Panc1 (cell line): ENCODE measurements around the gene LDLRAP1. TPM values are rescaled to one million over a fixed set of nuclear protein-coding genes. Genes with fewer than 3 reads are reported as not detected.

ENCODE experiments used
- ATAC-seq: fragments of 200-7000 bp; cut with Tn5 transposase; 2 replicates; pipeline ENCODE4 v1.9.1; 2020; ENCODE audit warnings: mild to moderate bottlenecking, moderate library complexity
- BruUV-seq: library from RNA; stranded (reverse); fragments of 400-500 nt; replicated peaks from 2 replicates; lab custom pipeline; 2021; lab: Mats Ljungman, UMichigan
- CTCF ChIA-PET: fragments of 300-600 bp; sonication (Branson Sonifier 250); formaldehyde crosslinking; loops from one replicate; lab custom pipeline; 2022; ENCODE audit warnings: antibody characterized with exemption; lab: Charles Lee
- POLR2A ChIA-PET: fragments of 300-600 bp; sonication (Branson Sonifier 250); formaldehyde crosslinking; loops from one replicate; lab custom pipeline; 2022; ENCODE audit warnings: antibody characterized with exemption; lab: Charles Lee
- DNase-seq: peaks from one replicate; pipeline ENCODE4 v3.0.0-alpha.2; 2010; ENCODE audit warnings: low read depth, low spot score
- H3K27ac ChIP-seq: 2 replicates; pipeline ENCODE4 v1.5.1; 2011; ENCODE audit warnings: mild to moderate bottlenecking, low read length, inconsistent platforms
- H3K27me3 ChIP-seq: fragments of 200-500 bp; sonication (Bioruptor generic); 2 replicates; pipeline ENCODE4 v1.6.0; 2014; ENCODE audit warnings: low read length, inconsistent platforms; ENCODE audit not compliant: control insufficient read depth, insufficient read depth
- H3K36me3 ChIP-seq: fragments of 200-500 bp; sonication (Bioruptor generic); 2 replicates; pipeline ENCODE4 v1.5.1; 2014; ENCODE audit warnings: inconsistent platforms, mild to moderate bottlenecking, low read length, moderate library complexity; ENCODE audit not compliant: control insufficient read depth, insufficient read depth
- H3K4me1 ChIP-seq: 2 replicates; pipeline ENCODE4 v1.5.1; 2011; ENCODE audit warnings: inconsistent platforms, mild to moderate bottlenecking, low read length, moderate library complexity; ENCODE audit not compliant: control insufficient read depth, insufficient read depth
- H3K4me3 ChIP-seq, 2 experiments: 2 replicates each; pipeline ENCODE4 v1.5.1; 2011 to 2012; ENCODE audit warnings: low read depth in 2 of 2, low read length in 2 of 2, mild to moderate bottlenecking in 2 of 2, inconsistent platforms in 1 of 2, moderate library complexity in 1 of 2
- H3K9me3 ChIP-seq: fragments of 200-500 bp; sonication (Bioruptor generic); 2 replicates; pipeline ENCODE4 v1.5.1; 2014; ENCODE audit warnings: low read depth, mild to moderate bottlenecking, inconsistent platforms, low read length, moderate library complexity; ENCODE audit not compliant: control insufficient read depth, insufficient read depth
- CTCF ChIP-seq: fragments of 450-650 bp; IDR thresholded peaks from 2 replicates; pipeline ENCODE4 v1.5.1; 2017; ENCODE audit warnings: mild to moderate bottlenecking
- POLR2AphosphoS5 ChIP-seq: IDR thresholded peaks from 2 replicates; pipeline ENCODE4 v1.6.1; 2012; ENCODE audit warnings: mild to moderate bottlenecking, low read depth, low read length, moderate library complexity
- REST ChIP-seq, 2 experiments: IDR thresholded peaks; 2 replicates each; pipeline ENCODE4 v1.6.1; 2011 to 2012; ENCODE audit warnings: low read depth in 2 of 2, control low read depth in 1 of 2, low read length in 1 of 2, mild to moderate bottlenecking in 1 of 2, moderate library complexity in 1 of 2; ENCODE audit not compliant: insufficient read depth in 1 of 2
- SIN3A ChIP-seq: IDR thresholded peaks from 2 replicates; pipeline ENCODE4 v1.6.1; 2012; ENCODE audit warnings: low read depth, mild to moderate bottlenecking, low read length, moderate library complexity, borderline replicate concordance; ENCODE audit not compliant: insufficient read depth
- TCF7L2 ChIP-seq: IDR thresholded peaks from 2 replicates; pipeline ENCODE4 v1.6.1; 2011; ENCODE audit warnings: mild to moderate bottlenecking, low read depth, low read length, inconsistent platforms
- in situ Hi-C: cut with HindIII; loops from 2 replicates; pipeline ENCODE4 v1.10.0; 2016; ENCODE audit warnings: low sequenced_read_pairs, low pct_unique_long_range_greater_than_20kb
- intact Hi-C: fragments of 100-400 bp; cut with micrococcal nuclease; formaldehyde crosslinking; loops from one replicate; pipeline ENCODE4 v1.10.0; 2022; ENCODE audit not compliant: unreplicated experiment
- total RNA-seq: library from RNA; stranded (reverse); gene quantifications from one replicate; pipeline ENCODE4 v1.2.1, GENCODE V29; 2021; ENCODE audit not compliant: unreplicated experiment

LDLRAP1 gene
- total RNA-seq, 1 experiment from 2014 or later, result 23.1 TPM

- ATAC-seq, result 0 out of 2 replicates have a peak, but pooled peaks have one; percentile 33
- no peak for TF ChIP-seq TCF7L2
- no peak for TF ChIP-seq POLR2AphosphoS5
- TF ChIP-seq SIN3A, result no peak
- in situ Hi-C loops (no loop called here), intact Hi-C loops (no loop called here)
- Histone ChIP-seq H3K9me3 (no peaks in the 10 kb centered on the region), H3K27ac (no peak overlapping the region), H3K4me1 (no peaks in the 10 kb centered on the region), H3K4me3 (no peak overlapping the region), H3K27me3 (no peaks in the 10 kb centered on the region), H3K36me3 (no peaks in the 10 kb centered on the region)
- CTCF ChIA-PET, result interaction anchor here (0.6 to 0.8 kb wide), 2 partner anchors 17 to 207 kb away, joined by 3 read pairs; no protein-coding TSS in a partner anchor
- DNase-seq, result no peak
- BruUV-seq, result no TSS peak
- POLR2A ChIA-PET, result no interaction called here
These were observed 5.1 kb upstream of the LDLRAP1 start for GRCh38 chr1:25538191-25538767.

DNA sequence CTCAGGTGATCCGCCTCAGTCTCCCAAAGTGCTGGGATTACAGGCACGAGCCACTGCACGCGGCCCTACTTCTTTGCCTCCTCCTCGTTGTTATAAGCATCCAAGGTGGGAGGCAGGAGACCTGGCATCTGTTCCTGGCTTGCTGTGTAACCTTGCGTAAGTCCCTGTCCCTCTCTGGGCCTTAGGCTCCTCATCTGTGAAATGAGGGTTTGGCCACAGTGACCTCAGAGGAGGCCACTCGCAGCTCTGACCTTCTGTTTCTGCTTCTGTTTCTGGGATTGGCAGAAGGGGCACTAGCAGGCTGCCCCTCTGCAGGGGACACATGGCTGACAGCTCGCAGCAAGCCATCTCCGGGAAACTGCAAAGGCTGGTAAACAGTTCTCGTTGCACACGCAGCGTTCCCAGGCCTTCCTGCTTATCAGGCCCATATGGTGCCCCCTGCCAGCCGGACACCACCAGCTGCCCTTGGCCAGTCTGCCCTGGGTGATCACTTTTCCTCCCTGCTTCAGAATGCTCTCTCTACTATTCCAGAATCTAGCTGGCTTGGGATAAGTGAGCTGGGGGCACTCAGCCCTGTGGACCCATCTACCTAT is 2.6 kb upstream of the LDLRAP1 start:
- no peaks in the 10 kb centered on the region for H3K9me3 ChIP-seq
- DNase-seq (no peak), ATAC-seq (no peak)
- H3K27me3 ChIP-seq, result no peaks in the 10 kb centered on the region
- POLR2A ChIA-PET, result no interaction called here
- intact Hi-C loops (no loop called here), in situ Hi-C loops (no loop called here)
- TF ChIP-seq TCF7L2, result no peak
- no peak for TF ChIP-seq CTCF
- no peak for TF ChIP-seq SIN3A
- no peak for TF ChIP-seq REST (IDR thresholded peaks at IDR 0.05; ENCODE audit: insufficient read depth in 1 of 2, low read depth in 2 of 2, low read length in 1 of 2)
- no peak for TF ChIP-seq POLR2AphosphoS5
- H3K27ac ChIP-seq, result no peak overlapping the region
- H3K36me3 ChIP-seq, result no peaks in the 10 kb centered on the region; the same call in 1 of the 2 replicates
- CTCF ChIA-PET, result no interaction called here
- no peak overlapping the region for H3K4me3 ChIP-seq
- no TSS peak for BruUV-seq
- H3K4me1 ChIP-seq, result peaks cover 9% of the 10 kb centered on the region

GRCh38 chr1:25541425-25541824 is 2.0 kb upstream of the LDLRAP1 start:
- CTCF ChIA-PET, result no interaction called here

More at GRCh38 chr1:25541425-25541824, 2.0 kb upstream of the LDLRAP1 start:
- Histone ChIP-seq H3K27ac (no peak overlapping the region), H3K27me3 (no peaks in the 10 kb centered on the region), H3K4me3 (no peak overlapping the region), H3K4me1 (peaks cover 9% of the 10 kb centered on the region), H3K36me3 (no peaks in the 10 kb centered on the region; the same call in 1 of the 2 replicates), H3K9me3 (no peaks in the 10 kb centered on the region)
- POLR2A ChIA-PET, result no interaction called here
- no peak for ATAC-seq
- BruUV-seq, result no TSS peak
- DNase-seq, result no peak
- TF ChIP-seq POLR2AphosphoS5 (no peak), SIN3A (no peak), TCF7L2 (no peak), CTCF (no peak), REST (IDR thresholded peaks at IDR 0.05; ENCODE audit: insufficient read depth in 1 of 2, low read depth in 2 of 2, low read length in 1 of 2) (no peak)
- in situ Hi-C loops, result no loop called here
- intact Hi-C loops, result no loop called here
